Neural cell (in vitro differentiated cells): ENCODE results near the gene ABCA4. TPM values are rescaled to one million over a fixed set of nuclear protein-coding genes. Genes with fewer than 3 reads are reported as not detected.

ENCODE experiments used
- H2AFZ ChIP-seq: fragments of 200-600, 300-800 bp; sonication (generic), shearing (Covaris generic); 2 replicates; pipeline ENCODE4 v1.6.0; 2014; ENCODE audit warnings: low read depth, mild to moderate bottlenecking, antibody characterized with exemption, low read length, moderate library complexity
- H3F3A ChIP-seq: fragments of 200-600 bp; shearing (Covaris generic); 2 replicates; pipeline ENCODE4 v1.6.1; 2016; ENCODE audit warnings: mild to moderate bottlenecking, moderate library complexity, mixed read lengths, antibody characterized with exemption, low read length; ENCODE audit not compliant: insufficient read depth, poor library complexity, severe bottlenecking
- H3K27ac ChIP-seq: fragments of 200-600, 300-800 bp; sonication (generic), shearing (Covaris generic); 2 replicates; pipeline ENCODE4 v1.5.1; 2014; ENCODE audit warnings: mild to moderate bottlenecking, low read length, moderate library complexity
- H3K27me3 ChIP-seq: fragments of 300-800, 200-600 bp; sonication (generic), shearing (Covaris generic); 2 replicates; pipeline ENCODE4 v1.6.0; 2014; ENCODE audit warnings: mild to moderate bottlenecking, low read depth, low read length, moderate library complexity; ENCODE audit not compliant: insufficient read depth
- H3K36me3 ChIP-seq: fragments of 300-800, 200-600 bp; sonication (generic), shearing (Covaris generic); 2 replicates; pipeline ENCODE4 v1.5.1; 2014; ENCODE audit warnings: mild to moderate bottlenecking, antibody characterized with exemption, low read length, moderate library complexity; ENCODE audit not compliant: insufficient read depth
- H3K4me2 ChIP-seq: fragments of 300-800, 200-600 bp; sonication (generic), shearing (Covaris generic); 2 replicates; pipeline ENCODE4 v1.6.0; 2014; ENCODE audit warnings: mild to moderate bottlenecking, low read length
- H3K4me3 ChIP-seq: fragments of 300-800, 200-600 bp; sonication (generic), shearing (Covaris generic); 2 replicates; pipeline ENCODE4 v1.5.1; 2014; ENCODE audit warnings: mild to moderate bottlenecking, low read length, moderate library complexity
- H3K79me2 ChIP-seq: fragments of 200-600 bp; shearing (Covaris generic); replicated peaks from 2 replicates; pipeline ENCODE4 v1.6.0; 2014; ENCODE audit warnings: mild to moderate bottlenecking, low read length, moderate library complexity; ENCODE audit not compliant: insufficient read depth
- H3K9ac ChIP-seq: fragments of 300-800, 200-600 bp; sonication (generic), shearing (Covaris generic); 2 replicates; pipeline ENCODE4 v1.6.1; 2016; ENCODE audit warnings: mild to moderate bottlenecking, low read length, mixed read lengths
- H3K9me2 ChIP-seq: fragments of 200-600 bp; shearing (Covaris generic); 2 replicates; pipeline ENCODE4 v1.6.1; 2016; ENCODE audit warnings: mild to moderate bottlenecking, low read length, mixed read lengths; ENCODE audit not compliant: insufficient read depth
- H3K9me3 ChIP-seq: fragments of 200-600, 300-800 bp; sonication (generic), shearing (Covaris generic); 2 replicates; pipeline ENCODE4 v1.6.1; 2016; ENCODE audit warnings: mild to moderate bottlenecking, mixed run types, low read length, moderate library complexity, mixed read lengths
- H4K20me1 ChIP-seq: fragments of 200-600 bp; shearing (Covaris generic); 2 replicates; pipeline ENCODE4 v1.6.1; 2016; ENCODE audit warnings: mild to moderate bottlenecking, mixed run types; ENCODE audit not compliant: insufficient read depth
- EP300 ChIP-seq: fragments of 450-650 bp; conservative IDR thresholded peaks from 2 replicates; pipeline ENCODE4 v1.6.1; 2014; ENCODE audit warnings: antibody characterized with exemption, mild to moderate bottlenecking, moderate library complexity; ENCODE audit not compliant: poor library complexity, severe bottlenecking
- EZH2 ChIP-seq: fragments of 200-600, 300-800 bp; shearing (Covaris generic), sonication (generic); IDR thresholded peaks from 2 replicates; pipeline ENCODE4 v1.6.1; 2014; ENCODE audit warnings: antibody characterized with exemption, low read length, borderline replicate concordance, mild to moderate bottlenecking; ENCODE audit not compliant: insufficient read depth, poor library complexity, severe bottlenecking
- MXI1 ChIP-seq: fragments of 450-650 bp; conservative IDR thresholded peaks from 2 replicates; pipeline ENCODE4 v1.6.1; 2014; ENCODE audit warnings: antibody characterized with exemption, mild to moderate bottlenecking; ENCODE audit not compliant: poor library complexity, severe bottlenecking
- POLR2AphosphoS5 ChIP-seq: IDR thresholded peaks from 2 replicates; pipeline ENCODE4 v1.6.1; 2012
- RAD21 ChIP-seq: fragments of 450-650 bp; conservative IDR thresholded peaks from 2 replicates; pipeline ENCODE4 v1.6.1; 2014; ENCODE audit warnings: antibody characterized with exemption, mild to moderate bottlenecking, moderate library complexity
- REST ChIP-seq: IDR thresholded peaks from 2 replicates; pipeline ENCODE4 v1.6.1; 2012; ENCODE audit warnings: borderline replicate concordance
- SMC3 ChIP-seq: fragments of 450-650 bp; conservative IDR thresholded peaks from 2 replicates; pipeline ENCODE4 v1.6.1; 2014; ENCODE audit warnings: antibody characterized with exemption, mild to moderate bottlenecking, moderate library complexity; ENCODE audit not compliant: poor library complexity
- TAF1 ChIP-seq: IDR thresholded peaks from 2 replicates; pipeline ENCODE4 v1.6.1; 2012; ENCODE audit warnings: low read depth
- polyA plus RNA-seq: library from polyadenylated mRNA; depleted of rRNA; stranded (reverse); fragments of >200 nt; gene quantifications from 2 replicates; pipeline ENCODE4 v1.2.3, GENCODE V29; 2014
- TF ChIP-seq, protein P1 (sequence below): fragments of 450-650 bp; IDR thresholded peaks from 2 replicates; pipeline ENCODE4 v1.5.1; 2014; ENCODE audit warnings: antibody characterized with exemption, mild to moderate bottlenecking, moderate library complexity; ENCODE audit not compliant: poor library complexity, severe bottlenecking

Gene ABCA4
- polyA plus RNA-seq, 1 donor from 2014 or later = not detected

- Histone ChIP-seq H3K27me3 (no peaks in the 10 kb centered on the region), H2AFZ (no peak overlapping the region), H3K9me3 (no peaks in the 10 kb centered on the region), H3K79me2 (no peaks in the 10 kb centered on the region), H3F3A (no peaks in the 10 kb centered on the region), H3K4me2 (no peak overlapping the region), H3K4me3 (no peak overlapping the region), H3K27ac (no peak overlapping the region), H3K9ac (no peak overlapping the region), H3K36me3 (no peaks in the 10 kb centered on the region), H3K9me2 (no peaks in the 10 kb centered on the region), H4K20me1 (no peaks in the 10 kb centered on the region)
- TF ChIP-seq RAD21 (no peak), POLR2AphosphoS5 (no peak), SMC3 (no peak), TAF1 (no peak), MXI1 (no peak), EZH2 (no peak), REST (no peak), EP300 (no peak)
- TF ChIP-seq, protein P1, sequence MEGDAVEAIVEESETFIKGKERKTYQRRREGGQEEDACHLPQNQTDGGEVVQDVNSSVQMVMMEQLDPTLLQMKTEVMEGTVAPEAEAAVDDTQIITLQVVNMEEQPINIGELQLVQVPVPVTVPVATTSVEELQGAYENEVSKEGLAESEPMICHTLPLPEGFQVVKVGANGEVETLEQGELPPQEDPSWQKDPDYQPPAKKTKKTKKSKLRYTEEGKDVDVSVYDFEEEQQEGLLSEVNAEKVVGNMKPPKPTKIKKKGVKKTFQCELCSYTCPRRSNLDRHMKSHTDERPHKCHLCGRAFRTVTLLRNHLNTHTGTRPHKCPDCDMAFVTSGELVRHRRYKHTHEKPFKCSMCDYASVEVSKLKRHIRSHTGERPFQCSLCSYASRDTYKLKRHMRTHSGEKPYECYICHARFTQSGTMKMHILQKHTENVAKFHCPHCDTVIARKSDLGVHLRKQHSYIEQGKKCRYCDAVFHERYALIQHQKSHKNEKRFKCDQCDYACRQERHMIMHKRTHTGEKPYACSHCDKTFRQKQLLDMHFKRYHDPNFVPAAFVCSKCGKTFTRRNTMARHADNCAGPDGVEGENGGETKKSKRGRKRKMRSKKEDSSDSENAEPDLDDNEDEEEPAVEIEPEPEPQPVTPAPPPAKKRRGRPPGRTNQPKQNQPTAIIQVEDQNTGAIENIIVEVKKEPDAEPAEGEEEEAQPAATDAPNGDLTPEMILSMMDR = no peak
Measured at GRCh38 chr1:94144836-94145235, 23.9 kb upstream of the ABCA4 start.

- Histone ChIP-seq H3F3A (no peaks in the 10 kb centered on the region), H3K27ac (no peak overlapping the region), H3K9me2 (no peaks in the 10 kb centered on the region), H3K27me3 (no peaks in the 10 kb centered on the region), H3K4me3 (no peak overlapping the region), H4K20me1 (no peaks in the 10 kb centered on the region), H3K79me2 (no peaks in the 10 kb centered on the region), H3K9ac (no peak overlapping the region), H3K4me2 (no peak overlapping the region), H2AFZ (no peak overlapping the region), H3K36me3 (no peaks in the 10 kb centered on the region), H3K9me3 (no peaks in the 10 kb centered on the region)
- TF ChIP-seq MXI1 (no peak), SMC3 (no peak), REST (no peak), RAD21 (no peak), POLR2AphosphoS5 (no peak), TAF1 (no peak), EZH2 (no peak), EP300 (no peak)
- TF ChIP-seq, protein P1 = no peak
Measured at GRCh38 chr1:94143809-94144176, 22.8 kb upstream of the ABCA4 start.
